ENCODE data around the gene LRMDA.

LRMDA gene

DNA sequence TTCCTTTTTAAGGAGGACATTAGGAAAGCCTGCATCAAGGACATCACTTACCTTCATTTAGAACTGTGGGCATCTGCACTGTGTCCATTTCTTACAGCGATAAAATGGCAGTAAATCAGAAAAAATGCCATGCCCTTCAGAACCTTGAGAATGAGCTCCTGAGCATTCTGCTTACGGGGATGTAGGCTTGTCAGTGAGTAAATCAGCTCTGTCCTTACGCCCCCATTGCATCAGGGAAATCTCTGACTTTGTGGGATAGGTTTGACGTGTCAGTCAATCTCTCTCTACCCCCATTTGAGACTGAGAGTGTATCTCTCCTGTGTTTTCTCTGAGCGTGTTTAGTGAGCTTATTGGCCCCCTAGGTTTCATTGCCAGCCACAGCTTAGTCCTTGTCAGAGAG is 837.1 kb downstream of the LRMDA start:
- Histone ChIP-seq H3K9me3 (ENCODE audit: insufficient read depth, low read length, severe bottlenecking) (no peaks in the 10 kb centered on the region), H3K27me3 (ENCODE audit: insufficient read depth, low read length, poor library complexity) (no peaks in the 10 kb centered on the region), H3K4me1 (ENCODE audit: insufficient read depth, low read length) (no peaks in the 10 kb centered on the region), H3K27ac (ENCODE audit: low read length) (no peak overlapping the region), H4K20me1 (ENCODE audit: insufficient read depth, low read length) (no peaks in the 10 kb centered on the region), H3K79me2 (ENCODE audit: insufficient read depth, low read length) (no peaks in the 10 kb centered on the region), H3K4me3 (ENCODE audit: low read depth in 1 of 2, low read length in 2 of 2) (no peak overlapping the region), H3K36me3 (ENCODE audit: insufficient read depth, low read length) (no peaks in the 10 kb centered on the region), H3K4me2 (ENCODE audit: insufficient read depth, low read length) (no peak overlapping the region), H3K9ac (ENCODE audit: low read depth, low read length) (no peak overlapping the region), H2AFZ (ENCODE audit: low read depth, low read length) (no peak overlapping the region)
- no peak for TF ChIP-seq CTCF (IDR thresholded peaks at IDR 0.05; ENCODE audit: borderline replicate concordance, extremely low read depth, low read length, poor library complexity, severe bottlenecking)
- no peak for TF ChIP-seq EZH2 (IDR thresholded peaks at IDR 0.05; ENCODE audit: borderline replicate concordance, low read depth, low read length, severe bottlenecking)
- DNase-seq (no peak), ATAC-seq (ENCODE audit: insufficient read depth, low read depth) (no peak)

DNA sequence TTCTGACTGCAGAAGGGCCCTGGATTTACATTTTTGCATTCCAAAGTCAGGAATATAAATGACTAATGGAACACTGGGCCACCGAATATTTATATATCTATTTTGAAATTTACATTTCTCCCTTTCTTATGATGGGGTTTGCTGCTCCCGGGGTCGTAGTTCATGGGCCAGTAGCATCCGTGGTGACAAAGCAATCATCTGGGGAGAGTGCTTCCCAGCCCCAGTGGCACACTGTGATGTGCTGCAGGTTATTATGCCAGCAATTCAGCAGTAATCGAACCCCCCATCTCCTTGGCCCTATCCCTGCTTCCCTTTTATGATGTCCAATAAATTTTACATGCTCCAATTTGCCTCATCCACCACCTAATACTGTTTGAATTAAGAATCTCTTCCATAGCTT is 837.5 kb downstream of the LRMDA start:
- Histone ChIP-seq H3K79me2 (ENCODE audit: insufficient read depth, low read length) (no peaks in the 10 kb centered on the region), H3K36me3 (ENCODE audit: insufficient read depth, low read length) (no peaks in the 10 kb centered on the region)

DNA sequence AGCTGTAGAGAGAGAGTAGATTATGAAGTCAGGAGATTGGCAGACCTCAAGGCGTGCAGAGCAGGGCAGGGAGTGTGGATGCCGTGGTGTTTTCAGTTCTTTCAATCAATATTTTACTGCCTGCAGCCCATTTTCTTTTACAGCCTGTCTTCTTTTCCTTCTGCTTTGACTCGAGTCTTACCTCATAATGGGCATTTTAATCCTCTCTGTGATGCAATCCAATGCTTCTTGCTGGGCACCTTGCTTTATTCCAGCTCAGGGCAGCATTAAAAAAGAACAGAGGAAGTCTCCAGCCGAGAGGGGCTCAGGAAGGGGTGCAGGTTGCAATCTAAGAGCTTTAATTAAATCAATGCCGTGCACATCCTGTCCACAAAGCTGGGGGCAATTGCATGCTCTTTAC is 839.0 kb downstream of the LRMDA start:
- TF ChIP-seq CTCF (IDR thresholded peaks at IDR 0.05; ENCODE audit: borderline replicate concordance, extremely low read depth, low read length, poor library complexity, severe bottlenecking) (no peak), EZH2 (IDR thresholded peaks at IDR 0.05; ENCODE audit: borderline replicate concordance, low read depth, low read length, severe bottlenecking) (no peak)
- no peak for DNase-seq
- H3K4me2 ChIP-seq (ENCODE audit: insufficient read depth, low read length) = no peak overlapping the region
- H3K9me3 ChIP-seq (ENCODE audit: insufficient read depth, low read length, severe bottlenecking) = peaks cover 3% of the 10 kb centered on the region
- no peaks in the 10 kb centered on the region for H3K36me3 ChIP-seq (ENCODE audit: insufficient read depth, low read length)
- no peak overlapping the region for H2AFZ ChIP-seq (ENCODE audit: low read depth, low read length)
- H3K27me3 ChIP-seq (ENCODE audit: insufficient read depth, low read length, poor library complexity) = no peaks in the 10 kb centered on the region
- no peaks in the 10 kb centered on the region for H3K4me1 ChIP-seq (ENCODE audit: insufficient read depth, low read length)
- no peaks in the 10 kb centered on the region for H4K20me1 ChIP-seq (ENCODE audit: insufficient read depth, low read length)
- no peak for ATAC-seq (ENCODE audit: insufficient read depth, low read depth)
- H3K9ac ChIP-seq (ENCODE audit: low read depth, low read length) = no peak overlapping the region
- H3K27ac ChIP-seq (ENCODE audit: low read length) = no peak overlapping the region
- H3K4me3 ChIP-seq (ENCODE audit: low read depth in 1 of 2, low read length in 2 of 2) = no peak overlapping the region
- no peaks in the 10 kb centered on the region for H3K79me2 ChIP-seq (ENCODE audit: insufficient read depth, low read length)

More for the DNA sequence above, 837.5 kb downstream of the LRMDA start:
- no peak for DNase-seq
- Histone ChIP-seq H3K9ac (ENCODE audit: low read depth, low read length) (no peak overlapping the region), H3K4me3 (ENCODE audit: low read depth in 1 of 2, low read length in 2 of 2) (no peak overlapping the region), H3K9me3 (ENCODE audit: insufficient read depth, low read length, severe bottlenecking) (peaks cover under 1% of the 10 kb centered on the region), H2AFZ (ENCODE audit: low read depth, low read length) (no peak overlapping the region), H3K4me2 (ENCODE audit: insufficient read depth, low read length) (no peak overlapping the region), H3K4me1 (ENCODE audit: insufficient read depth, low read length) (no peaks in the 10 kb centered on the region), H3K27me3 (ENCODE audit: insufficient read depth, low read length, poor library complexity) (no peaks in the 10 kb centered on the region), H3K27ac (ENCODE audit: low read length) (no peak overlapping the region), H4K20me1 (ENCODE audit: insufficient read depth, low read length) (no peaks in the 10 kb centered on the region)
- no peak for ATAC-seq (ENCODE audit: insufficient read depth, low read depth)
- TF ChIP-seq EZH2 (IDR thresholded peaks at IDR 0.05; ENCODE audit: borderline replicate concordance, low read depth, low read length, severe bottlenecking) (no peak), CTCF (IDR thresholded peaks at IDR 0.05; ENCODE audit: borderline replicate concordance, extremely low read depth, low read length, poor library complexity, severe bottlenecking) (no peak)

DNA sequence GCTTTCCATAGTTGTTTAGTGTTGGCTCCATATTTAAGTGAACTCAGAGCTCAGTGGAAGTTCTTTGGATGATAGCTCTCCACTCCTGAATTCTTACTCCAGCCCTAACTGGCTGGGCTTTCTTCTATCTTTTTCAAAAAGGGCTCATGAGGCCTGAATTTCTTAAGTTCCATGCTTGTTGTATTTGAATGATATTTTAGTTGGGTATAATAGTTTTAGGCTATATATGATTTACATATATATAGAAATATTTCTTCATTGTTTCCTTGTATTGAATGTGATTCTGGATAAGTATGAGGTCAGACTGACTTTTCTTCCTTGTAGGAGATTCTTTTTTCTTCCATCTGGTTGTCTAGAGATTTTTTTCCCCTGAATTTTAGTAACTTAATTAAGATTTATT is 843.5 kb downstream of the LRMDA start:
- H3K27me3 ChIP-seq (ENCODE audit: insufficient read depth, low read length, poor library complexity) = no peaks in the 10 kb centered on the region
- DNase-seq (no peak), ATAC-seq (ENCODE audit: insufficient read depth, low read depth) (no peak)
- no peak overlapping the region for H3K9ac ChIP-seq (ENCODE audit: low read depth, low read length)
- H3K9me3 ChIP-seq (ENCODE audit: insufficient read depth, low read length, severe bottlenecking) = peaks cover 3% of the 10 kb centered on the region
- H3K36me3 ChIP-seq (ENCODE audit: insufficient read depth, low read length) = no peaks in the 10 kb centered on the region
- no peaks in the 10 kb centered on the region for H3K79me2 ChIP-seq (ENCODE audit: insufficient read depth, low read length)
- H3K4me1 ChIP-seq (ENCODE audit: insufficient read depth, low read length) = no peaks in the 10 kb centered on the region
- H4K20me1 ChIP-seq (ENCODE audit: insufficient read depth, low read length) = no peaks in the 10 kb centered on the region
- no peak overlapping the region for H2AFZ ChIP-seq (ENCODE audit: low read depth, low read length)
- H3K4me2 ChIP-seq (ENCODE audit: insufficient read depth, low read length) = no peak overlapping the region
- no peak overlapping the region for H3K4me3 ChIP-seq (ENCODE audit: low read depth in 1 of 2, low read length in 2 of 2)
- TF ChIP-seq EZH2 (IDR thresholded peaks at IDR 0.05; ENCODE audit: borderline replicate concordance, low read depth, low read length, severe bottlenecking) (no peak), CTCF (IDR thresholded peaks at IDR 0.05; ENCODE audit: borderline replicate concordance, extremely low read depth, low read length, poor library complexity, severe bottlenecking) (no peak)
- H3K27ac ChIP-seq (ENCODE audit: low read length) = no peak overlapping the region

All from DND-41 (cell line).